Cardiac muscle cell (in vitro differentiated cells and primary cell): ENCODE measurements around the gene KREMEN2. TPM values are rescaled to one million over a fixed set of nuclear protein-coding genes. Genes with fewer than 3 reads are reported as not detected.
A peak's percentile ranks its signal among the peaks of the same experiment; 100 is the strongest.

ENCODE experiments used
- DNase-seq, 2 donors: peaks; one replicate each; pipeline versions ENCODE4 v3.0.0 to v3.0.0-alpha.2; 2010 to 2017; ENCODE audit warnings: low read depth in 1 of 2, low spot score in 1 of 2
- H3K27ac ChIP-seq: fragments of 200-600 bp; sonication (generic); 2 replicates; pipeline ENCODE4 v1.5.1; 2016
- H3K27me3 ChIP-seq: fragments of 200-600 bp; sonication (generic); 2 replicates; pipeline ENCODE4 v1.6.0; 2016; ENCODE audit warnings: control low read depth
- H3K36me3 ChIP-seq: fragments of 200-600 bp; sonication (generic); 2 replicates; pipeline ENCODE4 v1.5.1; 2016; ENCODE audit warnings: control low read depth
- H3K4me1 ChIP-seq: fragments of 200-600 bp; sonication (generic); 2 replicates; pipeline ENCODE4 v1.8.1; 2017; ENCODE audit warnings: low read depth, mild to moderate bottlenecking, mixed run types
- H3K4me3 ChIP-seq: fragments of 200-600 bp; sonication (generic); 2 replicates; pipeline ENCODE4 v1.5.1; 2016; ENCODE audit warnings: mild to moderate bottlenecking
- H3K9me3 ChIP-seq: fragments of 200-600 bp; sonication (generic); 2 replicates; pipeline ENCODE4 v1.5.1; 2017; ENCODE audit warnings: low read depth, mild to moderate bottlenecking, control low read depth
- polyA plus RNA-seq: library from polyadenylated mRNA; unstranded; fragments of >200 nt; fragmentation: Nextera tagmentation; extraction: Ambion mirVana; gene quantifications from 2 replicates; pipeline ENCODE4 v1.2.1, GENCODE V29; 2016
- total RNA-seq: library from RNA; depleted of rRNA; stranded (reverse); fragments of >200 nt; gene quantifications from 2 replicates; pipeline ENCODE4 v1.2.3, GENCODE V29; 2016
- TF ChIP-seq, protein P1 (sequence below): IDR thresholded peaks from 2 replicates; pipeline ENCODE4 v1.5.1; 2012; ENCODE audit warnings: low read depth, mild to moderate bottlenecking, low read length

The KREMEN2 gene
- total and polyA plus RNA-seq, 2 experiments from 2014 or later: 2.5 to 3.9 TPM

DNA sequence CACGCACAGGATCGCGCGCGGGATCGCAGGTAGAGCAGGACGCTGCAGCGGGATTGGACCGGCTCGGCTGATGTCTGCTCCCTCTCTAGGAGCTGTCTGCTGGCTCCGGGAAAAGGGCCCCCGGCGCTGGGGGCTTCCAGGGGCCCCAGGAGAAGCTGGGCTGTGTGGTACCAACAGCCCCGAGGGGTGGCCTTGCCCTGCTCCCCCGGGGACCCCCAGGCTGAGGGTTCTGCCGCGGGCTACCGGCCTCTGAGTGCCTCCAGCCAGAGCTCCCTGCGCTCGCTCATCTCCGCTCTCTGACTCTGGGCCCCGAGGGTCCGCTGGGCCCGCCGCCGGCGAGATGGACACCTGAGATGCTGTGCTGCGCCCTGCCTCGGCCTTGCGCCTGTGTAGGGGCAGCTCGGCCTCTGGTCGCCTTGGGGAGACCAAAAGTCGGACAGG lies 3.7 kb downstream of the KREMEN2 start:
- Histone ChIP-seq H3K9me3 (no peaks in the 10 kb centered on the region), H3K36me3 (no peaks in the 10 kb centered on the region), H3K4me1 (peaks cover 3% of the 10 kb centered on the region), H3K27me3 (peaks cover 40% of the 10 kb centered on the region), H3K27ac (no peak overlapping the region), H3K4me3 (no peak overlapping the region)
- DNase-seq: no peak
- TF ChIP-seq, protein P1, sequence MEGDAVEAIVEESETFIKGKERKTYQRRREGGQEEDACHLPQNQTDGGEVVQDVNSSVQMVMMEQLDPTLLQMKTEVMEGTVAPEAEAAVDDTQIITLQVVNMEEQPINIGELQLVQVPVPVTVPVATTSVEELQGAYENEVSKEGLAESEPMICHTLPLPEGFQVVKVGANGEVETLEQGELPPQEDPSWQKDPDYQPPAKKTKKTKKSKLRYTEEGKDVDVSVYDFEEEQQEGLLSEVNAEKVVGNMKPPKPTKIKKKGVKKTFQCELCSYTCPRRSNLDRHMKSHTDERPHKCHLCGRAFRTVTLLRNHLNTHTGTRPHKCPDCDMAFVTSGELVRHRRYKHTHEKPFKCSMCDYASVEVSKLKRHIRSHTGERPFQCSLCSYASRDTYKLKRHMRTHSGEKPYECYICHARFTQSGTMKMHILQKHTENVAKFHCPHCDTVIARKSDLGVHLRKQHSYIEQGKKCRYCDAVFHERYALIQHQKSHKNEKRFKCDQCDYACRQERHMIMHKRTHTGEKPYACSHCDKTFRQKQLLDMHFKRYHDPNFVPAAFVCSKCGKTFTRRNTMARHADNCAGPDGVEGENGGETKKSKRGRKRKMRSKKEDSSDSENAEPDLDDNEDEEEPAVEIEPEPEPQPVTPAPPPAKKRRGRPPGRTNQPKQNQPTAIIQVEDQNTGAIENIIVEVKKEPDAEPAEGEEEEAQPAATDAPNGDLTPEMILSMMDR: no peak

DNA sequence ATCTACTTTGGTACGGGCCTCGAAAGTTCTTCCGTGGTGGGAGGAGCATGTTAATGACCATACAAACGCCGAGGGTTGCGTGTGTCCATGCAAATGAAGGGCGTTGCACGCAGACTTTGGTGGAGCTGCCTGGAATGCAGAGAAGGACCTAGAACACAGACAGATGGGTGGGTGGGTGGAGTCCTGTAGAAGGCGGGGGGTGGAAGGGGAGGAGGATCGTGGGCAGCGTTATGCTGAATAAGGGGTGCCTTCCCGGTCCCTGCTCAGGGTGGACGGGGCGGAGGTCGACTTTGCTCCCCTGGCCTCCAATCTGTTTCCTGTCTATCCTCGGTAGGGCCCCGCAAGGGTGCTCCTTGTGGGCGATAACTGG lies 4.3 kb downstream of the KREMEN2 start:
- TF ChIP-seq, protein P1: no peak
- H3K36me3 ChIP-seq: no peaks in the 10 kb centered on the region
- no peak for DNase-seq
- H3K9me3 ChIP-seq: no peaks in the 10 kb centered on the region
- peak overlapping the region; percentile 49 for H3K4me3 ChIP-seq
- peaks cover 34% of the 10 kb centered on the region for H3K27me3 ChIP-seq
- no peak overlapping the region for H3K27ac ChIP-seq
- peaks cover 3% of the 10 kb centered on the region for H3K4me1 ChIP-seq

DNA sequence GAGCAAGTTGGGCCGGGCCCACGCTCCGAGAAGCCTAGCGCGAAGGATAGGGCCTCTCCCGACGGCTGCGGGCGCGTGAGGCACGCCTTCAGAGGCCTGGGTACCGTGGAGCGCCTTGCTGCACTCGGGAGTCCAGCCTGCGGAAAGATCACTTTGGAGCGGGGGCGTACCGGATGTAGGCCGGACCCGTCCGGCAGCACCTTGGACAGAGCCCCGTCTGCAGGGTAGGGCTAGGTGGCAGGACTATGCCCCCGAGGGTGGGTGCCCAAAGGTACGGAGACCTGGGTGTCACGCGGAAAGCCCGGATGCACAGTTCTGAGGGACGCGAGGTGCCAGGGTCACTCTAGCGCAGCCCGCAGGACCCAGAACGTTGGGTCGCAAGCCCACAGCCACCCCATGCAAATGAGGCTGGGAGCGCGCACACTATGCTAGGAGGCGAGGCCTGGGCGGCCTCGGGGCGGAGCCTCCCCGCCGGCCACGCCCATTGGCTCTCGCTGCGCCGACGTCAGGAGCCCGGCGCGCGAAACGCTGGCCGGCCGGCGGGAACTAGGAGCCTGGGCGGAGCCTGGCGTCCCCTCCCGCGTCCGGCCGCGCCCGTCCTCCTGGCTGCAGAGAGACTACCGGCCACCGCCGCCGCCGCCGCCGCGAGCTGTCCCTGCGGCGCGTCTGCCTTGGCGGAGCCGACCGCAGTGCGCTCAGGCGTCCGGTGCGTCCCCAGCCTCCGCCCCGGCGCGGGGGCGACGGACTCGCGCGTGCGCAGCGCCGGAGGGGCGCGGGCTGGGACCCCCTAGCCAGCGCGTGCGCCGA lies 4.9 kb downstream of the KREMEN2 start, which contains the start of gene PAQR4:
Gene PAQR4 (plus strand): TSS at position 611 of the 807 bp plus-strand sequence. CDS start 327 bp downstream, outside the sequence.
- TF ChIP-seq, protein P1: no peak
- Histone ChIP-seq H3K36me3 (no peaks in the 10 kb centered on the region), H3K4me1 (peaks cover under 1% of the 10 kb centered on the region), H3K4me3 (peak within 1 kb of the TSS; percentile 49), H3K27me3 (peaks cover 28% of the 10 kb centered on the region), H3K9me3 (no peaks in the 10 kb centered on the region), H3K27ac (no peak within 1 kb of the TSS)
- DNase-seq: peak; percentile 91 to 93

DNA sequence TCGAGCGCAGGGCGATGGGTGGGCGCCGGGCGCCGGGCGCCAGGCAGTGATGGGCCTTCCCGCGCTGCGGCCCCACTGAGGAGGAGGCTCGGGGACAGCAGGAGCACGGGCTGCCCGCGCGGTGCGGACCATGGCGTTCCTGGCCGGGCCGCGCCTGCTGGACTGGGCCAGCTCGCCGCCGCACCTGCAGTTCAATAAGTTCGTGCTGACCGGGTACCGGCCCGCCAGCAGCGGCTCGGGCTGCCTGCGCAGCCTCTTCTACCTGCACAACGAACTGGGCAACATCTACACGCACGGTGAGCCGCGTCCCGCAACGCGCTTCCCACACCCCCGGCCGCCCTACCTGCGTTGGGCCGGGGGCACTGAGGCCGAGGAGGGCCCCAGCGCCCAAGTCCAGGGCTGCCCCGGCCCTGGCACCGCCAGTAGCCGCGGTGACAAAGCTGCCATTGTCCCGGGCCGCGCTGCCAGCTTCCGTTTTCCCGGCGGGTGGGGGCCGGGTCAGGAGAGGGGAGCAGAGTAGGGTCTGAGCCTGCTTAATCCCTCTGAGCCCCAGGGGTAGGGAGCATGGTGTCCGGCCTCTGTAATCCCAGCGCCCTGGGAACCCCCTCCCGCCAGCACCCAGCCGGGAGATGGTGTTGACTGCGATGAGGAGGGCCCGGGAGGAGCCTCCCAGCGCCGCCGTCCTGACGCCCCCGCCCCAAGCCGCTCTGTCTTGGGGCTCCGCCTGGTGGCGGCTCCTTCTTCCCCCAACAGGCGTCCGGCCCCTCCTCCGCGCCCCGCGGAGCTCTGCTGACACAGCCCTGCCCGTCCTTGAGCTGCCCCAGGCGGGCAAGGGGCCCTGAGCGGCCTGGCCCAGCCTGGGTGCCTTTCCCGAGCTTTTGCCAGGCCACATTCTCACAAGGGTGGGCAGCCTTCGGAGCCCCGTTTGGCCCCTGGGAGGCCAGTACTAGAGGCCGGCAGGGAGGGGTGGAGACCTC lies 5.8 kb downstream of the KREMEN2 start:
- TF ChIP-seq, protein P1: peak; percentile 40
- peak; percentile 32 to 65 for DNase-seq
- Histone ChIP-seq H3K27ac (no peak overlapping the region), H3K9me3 (no peaks in the 10 kb centered on the region), H3K4me1 (no peaks in the 10 kb centered on the region), H3K27me3 (peaks cover 20% of the 10 kb centered on the region), H3K4me3 (peak overlapping the region; percentile 49), H3K36me3 (no peaks in the 10 kb centered on the region)

GRCh38 chr16:2970563-2970962 lies 6.5 kb downstream of the KREMEN2 start:
- TF ChIP-seq, protein P1: no peak
- Histone ChIP-seq H3K9me3 (no peaks in the 10 kb centered on the region), H3K4me3 (no peak overlapping the region), H3K27ac (no peak overlapping the region), H3K36me3 (no peaks in the 10 kb centered on the region), H3K27me3 (peaks cover 20% of the 10 kb centered on the region), H3K4me1 (no peaks in the 10 kb centered on the region)
- DNase-seq: no peak
